HepG2 (cell line): ENCODE results near the gene GNGT2. TPM values are rescaled to one million over a fixed set of nuclear protein-coding genes. Genes with fewer than 3 reads are reported as not detected.
A peak's percentile ranks its signal among the peaks of the same experiment; 100 is the strongest.

Experiments
- ADNP ChIP-seq: sonication (generic); formaldehyde crosslinking; IDR thresholded peaks from 2 replicates; pipeline ENCODE4 v1.4.0; 2020; ENCODE audit warnings: missing genetic modification reagents
- ARNTL ChIP-seq: sonication (generic); formaldehyde crosslinking; IDR thresholded peaks from 2 replicates; pipeline ENCODE4 v1.4.0; 2020; ENCODE audit warnings: mild to moderate bottlenecking, missing genetic modification reagents
- ATF4 ChIP-seq, 2 experiments: fragments of 450-650 bp in 1 of 2; sonication (generic) in 1 of 2; formaldehyde crosslinking; IDR thresholded peaks; 2 replicates each; pipeline versions ENCODE4 v1.5.0 to v1.8.0; 2020 to 2022; ENCODE audit warnings: mild to moderate bottlenecking in 1 of 2, missing genetic modification reagents in 1 of 2
- ATF6 ChIP-seq: sonication (generic); formaldehyde crosslinking; conservative IDR thresholded peaks from 2 replicates; pipeline ENCODE4 v1.4.0; 2020; ENCODE audit warnings: missing genetic modification reagents
- CHD2 ChIP-seq: IDR thresholded peaks from 2 replicates; pipeline ENCODE4 v1.6.1; 2011; ENCODE audit warnings: low read depth, low read length, improper control_type of control experiment
- ETS1 ChIP-seq: sonication (generic); formaldehyde crosslinking; IDR thresholded peaks from 2 replicates; pipeline ENCODE4 v1.4.0; 2020; ENCODE audit warnings: missing genetic modification reagents
- FOXC1 ChIP-seq: sonication (generic); formaldehyde crosslinking; IDR thresholded peaks from 2 replicates; pipeline ENCODE4 v1.8.0; 2022; ENCODE audit warnings: mild to moderate bottlenecking, missing genetic modification reagents, borderline replicate concordance
- HOXA3 ChIP-seq: sonication (generic); formaldehyde crosslinking; IDR thresholded peaks from 2 replicates; pipeline ENCODE4 v1.5.0; 2020; ENCODE audit warnings: missing genetic modification reagents
- NCOA1 ChIP-seq: sonication (generic); formaldehyde crosslinking; IDR thresholded peaks from 2 replicates; pipeline ENCODE4 v1.9.0; 2021; ENCODE audit warnings: missing genetic modification reagents
- NRL ChIP-seq: sonication (generic); formaldehyde crosslinking; IDR thresholded peaks from 2 replicates; pipeline ENCODE4 v1.5.0; 2020; ENCODE audit warnings: missing genetic modification reagents, mild to moderate bottlenecking, moderate library complexity, borderline replicate concordance
- POGK ChIP-seq: sonication (generic); formaldehyde crosslinking; conservative IDR thresholded peaks from 2 replicates; pipeline ENCODE4 v1.8.0; 2022; ENCODE audit warnings: mild to moderate bottlenecking, moderate library complexity, missing genetic modification reagents
- SRSF4 ChIP-seq: fragments of 200-400 bp; formaldehyde crosslinking; IDR thresholded peaks from one replicate; pipeline ENCODE4 v1.6.1; 2018; ENCODE audit warnings: mild to moderate bottlenecking, low read depth, low read length, moderate library complexity; ENCODE audit not compliant: poor library complexity, severe bottlenecking
- TBX3 ChIP-seq: fragments of 450-650 bp; IDR thresholded peaks from 2 replicates; pipeline ENCODE4 v1.6.1; 2017; ENCODE audit warnings: antibody characterized with exemption, mild to moderate bottlenecking, inconsistent platforms, borderline replicate concordance
- XBP1 ChIP-seq: sonication (generic); formaldehyde crosslinking; IDR thresholded peaks from 2 replicates; pipeline ENCODE4 v1.5.0; 2020; ENCODE audit warnings: missing genetic modification reagents
- ZNF225 ChIP-seq: sonication (generic); formaldehyde crosslinking; IDR thresholded peaks from 2 replicates; pipeline ENCODE4 v1.4.0; 2020; ENCODE audit warnings: mild to moderate bottlenecking, missing genetic modification reagents
- ZNF326 ChIP-seq: sonication (generic); formaldehyde crosslinking; IDR thresholded peaks from 2 replicates; pipeline ENCODE4 v1.4.0; 2020; ENCODE audit warnings: missing genetic modification reagents, borderline replicate concordance
- ZNF337 ChIP-seq: sonication (generic); formaldehyde crosslinking; IDR thresholded peaks from 2 replicates; pipeline ENCODE4 v1.5.1; 2020; ENCODE audit warnings: missing genetic modification reagents, low read depth, mild to moderate bottlenecking, borderline replicate concordance
- ZNF451 ChIP-seq: sonication (generic); formaldehyde crosslinking; IDR thresholded peaks from 2 replicates; pipeline ENCODE4 v1.5.0; 2020; ENCODE audit warnings: mild to moderate bottlenecking, missing genetic modification reagents
- ZNF569 ChIP-seq: sonication (generic); formaldehyde crosslinking; IDR thresholded peaks from 2 replicates; pipeline ENCODE4 v1.5.0; 2020; ENCODE audit warnings: mild to moderate bottlenecking, missing genetic modification reagents, moderate library complexity, borderline replicate concordance
- ZNF746 ChIP-seq: sonication (generic); formaldehyde crosslinking; IDR thresholded peaks from 2 replicates; pipeline ENCODE4 v1.8.0; 2022; ENCODE audit warnings: mild to moderate bottlenecking, missing genetic modification reagents
- ZNF772 ChIP-seq: sonication (generic); formaldehyde crosslinking; IDR thresholded peaks from 2 replicates; pipeline ENCODE4 v1.5.0; 2020; ENCODE audit warnings: mild to moderate bottlenecking, missing genetic modification reagents
- ZNF780A ChIP-seq: sonication (generic); formaldehyde crosslinking; IDR thresholded peaks from 2 replicates; pipeline ENCODE4 v1.8.0; 2022; ENCODE audit warnings: mild to moderate bottlenecking, missing genetic modification reagents, moderate library complexity
- ZSCAN31 ChIP-seq: sonication (generic); formaldehyde crosslinking; IDR thresholded peaks from 2 replicates; pipeline ENCODE4 v1.5.0; 2020; ENCODE audit warnings: low read depth, mild to moderate bottlenecking, missing genetic modification reagents
- polyA plus RNA-seq, 8 experiments: library from polyadenylated mRNA; depleted of rRNA in 3 of 8; stranded (reverse) in 7 of 8; unstranded in 1 of 8; fragments of >200 nt; fragmentation: Illumina TruSeq in 4 of 8; extraction: Trizol in 4 of 8; gene quantifications; 2 replicates each; pipeline versions ENCODE4 v1.2.1 to v1.2.3, GENCODE V29; 2011 to 2016; ENCODE audit warnings: low read depth in 4 of 8, missing spikeins in 1 of 8, mixed read lengths in 1 of 8; ENCODE audit not compliant: insufficient read depth in 1 of 8
- total RNA-seq, 5 experiments: library from RNA; depleted of rRNA; stranded (reverse); fragments of >200 nt; fragmentation: Illumina TruSeq; extraction: Trizol; gene quantifications; 2 replicates each; pipeline ENCODE4 v1.2.3, GENCODE V29; 2016; ENCODE audit warnings: low read depth in 1 of 5

GNGT2 gene
- total and polyA plus RNA-seq, 2 of the 13 experiments (the other 11 are each of a cell fraction or from before 2014, with no cell fraction given) = not detected

- TF ChIP-seq SRSF4 (no peak), XBP1 (CRISPR knock-in tag) (no peak), ZNF337 (CRISPR knock-in tag) (no peak), ATF6 (CRISPR knock-in tag) (no peak), ZNF451 (CRISPR knock-in tag) (no peak), ADNP (CRISPR knock-in tag) (no peak), CHD2 (no peak), ZNF746 (peak; percentile 28; the same call in 1 of the 2 replicates), ZNF772 (CRISPR knock-in tag) (0 out of 2 replicates have a peak, but pooled peaks have one; percentile 3), ZSCAN31 (CRISPR knock-in tag) (peak; percentile 55; the same call in 1 of the 2 replicates), ATF4 (CRISPR knock-in tag; IDR thresholded peaks at IDR 0.05) (no peak), HOXA3 (CRISPR knock-in tag) (peak; percentile 63), POGK (CRISPR knock-in tag) (no peak), NCOA1 (no peak), ETS1 (no peak), TBX3 (no peak), ZNF326 (CRISPR knock-in tag) (no peak), ZNF780A (CRISPR knock-in tag) (no peak), FOXC1 (CRISPR knock-in tag) (no peak), NRL (peak; percentile 59; the same call in 1 of the 2 replicates), ZNF569 (CRISPR knock-in tag) (no peak), ZNF225 (CRISPR knock-in tag) (no peak), ARNTL (CRISPR knock-in tag) (no peak)
These were observed 20.5 kb upstream of the GNGT2 start, which contains the start of gene PHOSPHO1 (continued) for GRCh38 chr17:49230636-49231562.
